Spinal cord (tissue), 10 donors: ENCODE measurements around the gene SYNPO2. TPM values are rescaled to one million over a fixed set of nuclear protein-coding genes. Genes with fewer than 3 reads are reported as not detected.
A peak's percentile ranks its signal among the peaks of the same experiment; 100 is the strongest.
"Not testable (repeated sequence)": the region's sequence is repeated elsewhere in the genome, so short reads cannot be mapped to it uniquely, and the experiment has no call there.

Source experiments
- DNase-seq, 6 donors: peaks; one replicate each; pipeline versions ENCODE4 v3.0.0 to v3.0.0-alpha.2; 2013 to 2015; ENCODE audit warnings: low spot score in 6 of 6, low read depth in 4 of 6
- H3K27ac ChIP-seq: one replicate; pipeline ENCODE4 v1.5.1; 2013; ENCODE audit warnings: low read depth, low read length, control low read depth
- H3K27me3 ChIP-seq: one replicate; pipeline ENCODE4 v1.6.1; 2013; ENCODE audit warnings: low read length; ENCODE audit not compliant: control insufficient read depth, insufficient read depth
- H3K36me3 ChIP-seq: one replicate; pipeline ENCODE4 v1.6.1; 2013; ENCODE audit warnings: low read length; ENCODE audit not compliant: control insufficient read depth, insufficient read depth
- H3K4me1 ChIP-seq: one replicate; pipeline ENCODE4 v1.6.1; 2013; ENCODE audit warnings: low read length; ENCODE audit not compliant: control insufficient read depth, insufficient read depth
- H3K4me3 ChIP-seq: one replicate; pipeline ENCODE4 v1.5.1; 2013; ENCODE audit warnings: low read depth, low read length, control low read depth
- H3K9me3 ChIP-seq: one replicate; pipeline ENCODE4 v1.6.1; 2013; ENCODE audit warnings: low read length; ENCODE audit not compliant: control insufficient read depth, insufficient read depth
- WGBS: methylation state at CpG from one replicate; pipeline ENCODE4 v1.1.5; 2013; ENCODE audit warnings: missing lambda C conversion rate; ENCODE audit not compliant: insufficient coverage; 5-methylcytosine and 5-hydroxymethylcytosine counted together
- polyA plus RNA-seq, 2 donors: library from polyadenylated mRNA; unstranded; fragments of 120-200 nt; gene quantifications; one replicate each; pipeline ENCODE4 v1.2.1, GENCODE V29; 2013; ENCODE audit not compliant: insufficient read length in 2 of 2
- total RNA-seq, 2 donors: library from RNA; depleted of rRNA in 1 of 2; stranded (reverse); fragments of 120-200 nt in 1 of 2; fragments of >200 nt in 1 of 2; gene quantifications; one replicate each; pipeline versions ENCODE4 v1.2.3 to v1.2.4, GENCODE V29; 2013 to 2014
- donor health status: healthy.

The SYNPO2 gene
- total and polyA plus RNA-seq, 4 donors: 6.1 to 14.3 (median 9.7) TPM

GRCh38 chr4:119040694-119041185, 152.1 kb downstream of the SYNPO2 start:
- Histone ChIP-seq H3K36me3 (no peaks in the 10 kb centered on the region), H3K4me3 (no peak overlapping the region), H3K4me1 (no peaks in the 10 kb centered on the region), H3K27ac (peak overlapping the region; percentile 49), H3K27me3 (no peaks in the 10 kb centered on the region), H3K9me3 (no peaks in the 10 kb centered on the region)
- DNase-seq: no peak
- WGBS: 70% methylated on average over 2 of the region's 2 CpGs

- no peak overlapping the region for H3K4me3 ChIP-seq
- H3K9me3 ChIP-seq: no peaks in the 10 kb centered on the region
- H3K36me3 ChIP-seq: no peaks in the 10 kb centered on the region
- no peak for DNase-seq
- H3K27ac ChIP-seq: no peak overlapping the region
- WGBS: no CpG with 5 or more reads among the region's 2 CpGs
- H3K27me3 ChIP-seq: no peaks in the 10 kb centered on the region
- peaks cover 3% of the 10 kb centered on the region for H3K4me1 ChIP-seq
Measured at GRCh38 chr4:119041396-119041795, 152.7 kb downstream of the SYNPO2 start.

DNA sequence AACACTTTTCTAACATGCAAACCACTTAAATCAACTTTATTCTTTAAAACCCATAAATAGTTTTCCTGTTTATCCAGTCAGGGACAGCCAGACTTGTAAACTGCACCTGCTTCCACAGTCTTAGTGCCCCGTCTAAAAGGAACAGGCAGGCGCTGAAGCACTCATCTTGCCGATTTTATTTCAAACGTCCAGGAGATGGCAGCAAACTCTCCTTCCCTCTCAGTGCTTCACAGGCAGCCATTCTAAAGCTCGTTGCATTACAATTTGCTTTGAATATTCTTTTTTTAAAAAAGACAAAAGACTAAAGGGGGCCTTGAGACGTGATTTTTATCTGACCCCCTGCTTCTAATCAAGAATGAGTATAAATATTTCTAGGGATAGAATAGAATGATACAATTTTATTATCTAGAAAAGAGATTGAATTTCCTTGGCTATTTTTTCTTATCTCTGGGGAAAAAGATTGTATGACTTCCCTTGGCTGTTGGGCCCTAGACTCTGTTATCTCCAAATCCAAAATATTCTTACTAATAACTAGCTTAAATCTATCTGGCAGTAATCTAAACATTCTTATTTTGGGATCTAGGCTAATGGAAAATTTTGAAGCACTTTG, 153.4 kb downstream of the SYNPO2 start:
- peaks cover 3% of the 10 kb centered on the region for H3K4me1 ChIP-seq
- H3K27ac ChIP-seq: peak overlapping the region; percentile 27
- 2% methylated on average over 4 of the region's 6 CpGs for WGBS
- no peaks in the 10 kb centered on the region for H3K9me3 ChIP-seq
- H3K36me3 ChIP-seq: no peaks in the 10 kb centered on the region
- no peak overlapping the region for H3K4me3 ChIP-seq
- DNase-seq: peak; percentile 36 to 94 (median 64)
- H3K27me3 ChIP-seq: no peaks in the 10 kb centered on the region

GRCh38 chr4:119046263-119046662, 157.6 kb downstream of the SYNPO2 start:
- Histone ChIP-seq H3K4me1 (peaks cover 3% of the 10 kb centered on the region), H3K9me3 (no peaks in the 10 kb centered on the region), H3K27ac (peak overlapping the region; percentile 22), H3K27me3 (no peaks in the 10 kb centered on the region), H3K36me3 (no peaks in the 10 kb centered on the region), H3K4me3 (no peak overlapping the region)
- 31% methylated on average over 3 of the region's 4 CpGs for WGBS
- DNase-seq: no peak

DNA sequence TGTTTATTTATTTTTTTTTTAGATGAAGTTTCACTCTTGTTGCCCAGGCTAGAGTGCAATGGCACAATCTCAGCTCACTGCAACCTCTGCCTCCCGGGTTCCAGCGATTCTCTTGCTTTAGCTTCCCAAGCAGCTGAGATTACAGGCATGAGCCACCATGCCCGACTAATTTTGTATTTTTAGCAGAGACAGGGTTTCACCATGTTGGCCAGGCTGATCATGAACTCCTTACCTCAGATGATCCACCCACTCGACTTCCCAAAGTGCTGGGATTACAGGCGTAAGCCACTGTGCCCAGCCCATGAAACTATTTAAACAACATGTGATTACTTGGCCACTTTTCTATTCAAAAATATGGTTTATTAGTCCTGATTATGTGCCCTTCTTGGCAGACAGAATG, 158.4 kb downstream of the SYNPO2 start:
- WGBS: 88% methylated on average over 3 of the region's 5 CpGs
- H3K4me1 ChIP-seq, H3K4me3 ChIP-seq, H3K27me3 ChIP-seq, H3K27ac ChIP-seq, H3K9me3 ChIP-seq, H3K36me3 ChIP-seq, DNase-seq: not testable (repeated sequence)

DNA sequence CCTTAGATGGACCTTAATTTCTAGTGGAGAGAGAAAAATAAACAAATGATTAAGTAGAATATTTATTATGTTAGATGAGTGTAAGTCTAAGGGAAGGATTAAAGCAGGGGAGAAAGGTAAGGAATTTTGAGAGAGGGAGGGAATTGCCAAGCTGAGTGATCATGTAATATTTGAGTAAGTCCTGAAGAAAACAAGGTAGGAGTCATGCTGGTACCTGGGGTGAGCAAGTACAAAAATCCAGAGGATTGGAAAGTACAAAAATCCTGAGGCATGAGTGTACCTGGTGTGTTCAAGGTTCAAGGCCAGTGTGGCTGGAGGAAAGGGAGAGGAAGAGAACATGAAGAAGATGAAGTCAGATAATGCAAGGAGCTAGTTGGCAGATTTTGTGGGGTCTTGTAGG, 159.8 kb downstream of the SYNPO2 start:
- H3K4me1 ChIP-seq: peaks cover 3% of the 10 kb centered on the region
- no peak overlapping the region for H3K27ac ChIP-seq

DNA sequence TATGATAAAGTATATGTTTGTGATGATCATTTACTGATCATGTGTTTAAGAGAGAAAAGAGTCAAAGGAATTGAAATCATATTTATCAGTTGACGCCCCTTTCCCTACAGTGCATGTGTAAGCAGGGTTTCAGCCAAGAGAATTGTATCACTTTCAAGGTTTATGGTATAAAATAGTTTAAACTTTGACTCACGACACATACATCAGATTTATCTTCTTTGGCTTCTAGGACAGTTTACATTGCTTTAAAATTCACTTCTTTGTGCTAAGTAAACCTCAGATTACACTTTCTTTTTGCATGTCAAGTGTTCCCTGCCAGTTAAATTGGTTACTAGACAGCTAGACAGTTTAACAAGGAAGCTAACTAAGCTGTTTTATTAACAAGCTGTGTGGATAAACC, 160.7 kb downstream of the SYNPO2 start:
- DNase-seq: no peak
- H3K4me1 ChIP-seq: peaks cover 3% of the 10 kb centered on the region
- H3K4me3 ChIP-seq: no peak overlapping the region
- no peaks in the 10 kb centered on the region for H3K9me3 ChIP-seq
- no peaks in the 10 kb centered on the region for H3K36me3 ChIP-seq
- no peaks in the 10 kb centered on the region for H3K27me3 ChIP-seq
- no CpG with 5 or more reads among the region's 2 CpGs for WGBS
- H3K27ac ChIP-seq: no peak overlapping the region

More for the DNA sequence above, 159.8 kb downstream of the SYNPO2 start:
- no peaks in the 10 kb centered on the region for H3K9me3 ChIP-seq
- H3K4me3 ChIP-seq: no peak overlapping the region
- H3K36me3 ChIP-seq: no peaks in the 10 kb centered on the region
- H3K27me3 ChIP-seq: no peaks in the 10 kb centered on the region
- no peak for DNase-seq

GRCh38 chr4:119050527-119051090, 162.0 kb downstream of the SYNPO2 start:
- Histone ChIP-seq H3K27me3 (no peaks in the 10 kb centered on the region), H3K4me1 (peaks cover 3% of the 10 kb centered on the region), H3K9me3 (no peaks in the 10 kb centered on the region), H3K27ac (no peak overlapping the region), H3K4me3 (no peak overlapping the region), H3K36me3 (no peaks in the 10 kb centered on the region)
- DNase-seq: no peak
- WGBS: 80% methylated on average over 1 of the region's 7 CpGs

GRCh38 chr4:119053245-119053644, 164.6 kb downstream of the SYNPO2 start:
- Histone ChIP-seq H3K36me3 (no peaks in the 10 kb centered on the region), H3K27ac (no peak overlapping the region), H3K4me3 (no peak overlapping the region), H3K27me3 (no peaks in the 10 kb centered on the region), H3K4me1 (no peaks in the 10 kb centered on the region), H3K9me3 (no peaks in the 10 kb centered on the region)
- 86% methylated on average over 1 of the region's 2 CpGs for WGBS
- DNase-seq: no peak

DNA sequence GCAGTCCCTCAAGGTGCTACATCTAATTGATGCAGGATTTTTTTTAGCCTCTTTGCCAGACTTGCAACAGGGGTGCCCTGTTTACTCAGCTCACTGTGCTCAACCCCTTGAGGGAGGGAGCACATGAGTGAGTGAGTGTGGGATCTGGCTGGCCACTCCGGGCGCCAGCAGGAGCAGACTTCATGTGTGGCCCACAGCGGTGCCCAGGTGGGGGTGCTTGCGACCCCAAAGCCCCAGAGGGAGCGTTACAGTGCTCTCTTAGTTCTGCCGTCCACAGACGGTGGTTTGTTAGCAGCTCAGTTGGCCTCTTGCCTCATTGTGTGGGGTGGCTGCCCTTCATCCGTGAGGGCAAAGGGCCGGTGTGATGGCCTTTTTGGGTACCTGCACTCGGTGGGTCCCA, 165.3 kb downstream of the SYNPO2 start:
- Histone ChIP-seq H3K36me3 (no peaks in the 10 kb centered on the region), H3K4me1 (no peaks in the 10 kb centered on the region), H3K27me3 (no peaks in the 10 kb centered on the region), H3K4me3 (no peak overlapping the region), H3K27ac (no peak overlapping the region), H3K9me3 (no peaks in the 10 kb centered on the region)
- DNase-seq: no peak
- WGBS: 93% methylated on average over 10 of the region's 10 CpGs
